Osteoblast (primary cell): ENCODE results near the gene ART5. TPM values are rescaled to one million over a fixed set of nuclear protein-coding genes. Genes with fewer than 3 reads are reported as not detected.
"Not testable (repeated sequence)": the region's sequence is repeated elsewhere in the genome, so short reads cannot be mapped to it uniquely, and the experiment has no call there.

Experiments used
- DNase-seq: peaks from one replicate; pipeline ENCODE4 v3.0.0; 2011; ENCODE audit warnings: low spot score, mixed read lengths; ENCODE audit not compliant: insufficient read length; ENCODE audit errors: missing footprints
- H2AFZ ChIP-seq: 2 replicates; pipeline ENCODE4 v1.6.0; 2011; ENCODE audit warnings: mild to moderate bottlenecking, low read length
- H3K27ac ChIP-seq: 2 replicates; pipeline ENCODE4 v1.5.1; 2011; ENCODE audit warnings: mild to moderate bottlenecking, low read depth, low read length, moderate library complexity
- H3K27me3 ChIP-seq: 2 replicates; pipeline ENCODE4 v1.6.0; 2012; ENCODE audit warnings: mild to moderate bottlenecking, control low read depth, inconsistent platforms, low read length, moderate library complexity; ENCODE audit not compliant: insufficient read depth
- H3K36me3 ChIP-seq: 2 replicates; pipeline ENCODE4 v1.5.1; 2011; ENCODE audit warnings: mild to moderate bottlenecking, low read length, control low read depth, moderate library complexity; ENCODE audit not compliant: insufficient read depth
- H3K4me1 ChIP-seq: 2 replicates; pipeline ENCODE4 v1.5.1; 2011; ENCODE audit warnings: mild to moderate bottlenecking, low read length, control low read depth, moderate library complexity; ENCODE audit not compliant: insufficient read depth
- H3K4me2 ChIP-seq: 2 replicates; pipeline ENCODE4 v1.6.0; 2011; ENCODE audit warnings: mild to moderate bottlenecking, low read length; ENCODE audit not compliant: insufficient read depth
- H3K4me3 ChIP-seq: fragments of 200-600 bp; sonication (generic); 3 replicates; pipeline ENCODE4 v1.5.1; 2012; ENCODE audit warnings: mild to moderate bottlenecking, low read length, inconsistent platforms; ENCODE audit not compliant: insufficient read depth
- H3K79me2 ChIP-seq: 2 replicates; pipeline ENCODE4 v1.6.0; 2012; ENCODE audit warnings: mild to moderate bottlenecking, low read length, control low read depth, inconsistent platforms; ENCODE audit not compliant: insufficient read depth
- H3K9me3 ChIP-seq: 2 replicates; pipeline ENCODE4 v1.5.1; 2011; ENCODE audit warnings: low read depth, low read length, control low read depth
- H4K20me1 ChIP-seq: 2 replicates; pipeline ENCODE4 v1.6.0; 2012; ENCODE audit warnings: mild to moderate bottlenecking, low read length, control low read depth; ENCODE audit not compliant: insufficient read depth
- CTCF ChIP-seq: IDR thresholded peaks from 2 replicates; pipeline ENCODE4 v1.5.1; 2011; ENCODE audit warnings: mild to moderate bottlenecking, low read depth, low read length, moderate library complexity; ENCODE audit errors: extremely low read depth
- total RNA-seq: library from RNA; depleted of rRNA; stranded (reverse); fragments of >200 nt; gene quantifications from 2 replicates; pipeline ENCODE4 v1.2.3, GENCODE V29; 2012

The ART5 gene
- total RNA-seq, 1 donor = 0.36 TPM

GRCh38 chr11:3609416-3610265 is 32.2 kb downstream of the ART5 start:
- no peaks in the 10 kb centered on the region for H3K36me3 ChIP-seq
- H3K9me3 ChIP-seq = no peaks in the 10 kb centered on the region
- no peak overlapping the region for H3K4me3 ChIP-seq
- peak; percentile 91 for DNase-seq
- TF ChIP-seq CTCF = peak; percentile 89
- no peaks in the 10 kb centered on the region for H4K20me1 ChIP-seq
- no peaks in the 10 kb centered on the region for H3K79me2 ChIP-seq
- H3K27ac ChIP-seq = no peak overlapping the region
- peaks cover 6% of the 10 kb centered on the region for H3K27me3 ChIP-seq
- no peak overlapping the region for H3K4me2 ChIP-seq
- H3K4me1 ChIP-seq = no peaks in the 10 kb centered on the region
- no peak overlapping the region for H2AFZ ChIP-seq

- Histone ChIP-seq H3K79me2 (no peaks in the 10 kb centered on the region), H3K9me3 (no peaks in the 10 kb centered on the region), H3K27me3 (peaks cover 6% of the 10 kb centered on the region), H3K27ac (no peak overlapping the region), H3K4me2 (no peak overlapping the region), H3K36me3 (no peaks in the 10 kb centered on the region), H3K4me3 (no peak overlapping the region), H4K20me1 (no peaks in the 10 kb centered on the region), H2AFZ (no peak overlapping the region), H3K4me1 (no peaks in the 10 kb centered on the region)
- no peak for TF ChIP-seq CTCF
- DNase-seq = no peak
These were observed 36.0 kb downstream of the ART5 start for GRCh38 chr11:3605771-3606203.

DNA sequence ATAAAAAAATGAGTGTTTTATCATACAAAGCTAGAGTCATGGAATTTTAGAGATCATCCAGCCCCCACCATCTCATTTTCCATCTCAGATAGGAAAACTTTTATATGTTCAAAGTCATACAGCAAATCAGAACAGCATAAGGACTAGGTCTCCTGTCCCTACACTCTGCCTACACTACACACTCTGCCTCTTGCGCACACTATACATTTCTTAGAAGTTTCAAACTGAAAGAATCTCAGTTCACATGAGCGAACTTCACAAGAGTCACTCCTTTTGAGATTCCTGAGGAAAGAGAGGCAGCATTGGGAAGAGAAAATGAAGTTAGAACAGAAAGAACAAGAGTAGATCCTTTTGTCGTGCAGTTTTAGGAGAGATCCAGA is 36.5 kb downstream of the ART5 start:
- Histone ChIP-seq H3K4me1 (no peaks in the 10 kb centered on the region), H3K4me3 (no peak overlapping the region), H3K9me3 (no peaks in the 10 kb centered on the region), H2AFZ (peak overlapping the region; percentile 50), H3K27me3 (peaks cover 6% of the 10 kb centered on the region), H3K79me2 (no peaks in the 10 kb centered on the region), H3K4me2 (no peak overlapping the region), H3K36me3 (no peaks in the 10 kb centered on the region), H3K27ac (no peak overlapping the region), H4K20me1 (no peaks in the 10 kb centered on the region)
- no peak for DNase-seq
- no peak for TF ChIP-seq CTCF

DNA sequence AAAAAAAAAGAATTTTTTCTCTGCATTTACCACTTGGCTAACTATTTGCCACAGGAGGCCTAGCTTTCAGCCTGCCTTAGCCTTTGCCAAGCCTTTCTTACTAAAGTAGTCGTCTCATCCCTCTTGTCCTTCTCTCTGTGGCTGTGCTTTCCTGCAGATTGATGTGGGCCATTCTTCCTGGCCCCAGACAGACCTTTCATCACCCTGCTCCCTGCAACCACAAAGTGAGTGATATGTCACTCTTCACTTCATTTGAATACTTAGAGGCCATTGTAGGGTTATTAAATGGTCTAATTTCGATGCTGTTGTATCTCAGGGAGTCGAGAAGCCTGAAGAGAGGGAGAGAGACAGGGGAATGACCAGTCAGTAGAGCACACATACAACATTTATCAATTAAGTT is 37.6 kb downstream of the ART5 start:
- H3K27ac ChIP-seq = no peak overlapping the region
- no peak for TF ChIP-seq CTCF
- peaks cover 6% of the 10 kb centered on the region for H3K27me3 ChIP-seq
- H3K36me3 ChIP-seq = no peaks in the 10 kb centered on the region
- no peaks in the 10 kb centered on the region for H4K20me1 ChIP-seq
- no peaks in the 10 kb centered on the region for H3K4me1 ChIP-seq
- peak; percentile 46 for DNase-seq
- no peak overlapping the region for H3K4me3 ChIP-seq
- H3K4me2 ChIP-seq = no peak overlapping the region
- H2AFZ ChIP-seq = no peak overlapping the region
- H3K79me2 ChIP-seq = no peaks in the 10 kb centered on the region
- no peaks in the 10 kb centered on the region for H3K9me3 ChIP-seq

GRCh38 chr11:3600201-3600600 is 41.6 kb downstream of the ART5 start:
- DNase-seq, H3K27ac ChIP-seq, H3K4me2 ChIP-seq, H3K36me3 ChIP-seq, H4K20me1 ChIP-seq, H2AFZ ChIP-seq, H3K79me2 ChIP-seq, H3K27me3 ChIP-seq, H3K4me3 ChIP-seq, H3K4me1 ChIP-seq, H3K9me3 ChIP-seq: not testable (repeated sequence)

- not testable (repeated sequence) for DNase-seq, H4K20me1 ChIP-seq, H3K27ac ChIP-seq, H3K27me3 ChIP-seq, H3K4me3 ChIP-seq, H3K36me3 ChIP-seq, H3K79me2 ChIP-seq, H2AFZ ChIP-seq, H3K4me2 ChIP-seq, H3K9me3 ChIP-seq, H3K4me1 ChIP-seq
These were observed 44.0 kb downstream of the ART5 start for GRCh38 chr11:3597743-3598142.
